Measurements from ENCODE around the gene CBFA2T3. TPM values are rescaled to one million over a fixed set of nuclear protein-coding genes. Genes with fewer than 3 reads are reported as not detected.
A peak's percentile ranks its signal among the peaks of the same experiment; 100 is the strongest.

Gene CBFA2T3
- total and polyA plus RNA-seq, 10 donors = 8.4 to 59.8 (median 26.3) TPM

- peak; percentile 40 for DNase-seq
- H3K9me3 ChIP-seq = no peaks in the 10 kb centered on the region
- intact Hi-C loops (cut with DNase I; ENCODE audit: low total_unique reads) = no loop called here
These were observed 30.6 kb upstream of the CBFA2T3 start for GRCh38 chr16:89007371-89008249.

DNA sequence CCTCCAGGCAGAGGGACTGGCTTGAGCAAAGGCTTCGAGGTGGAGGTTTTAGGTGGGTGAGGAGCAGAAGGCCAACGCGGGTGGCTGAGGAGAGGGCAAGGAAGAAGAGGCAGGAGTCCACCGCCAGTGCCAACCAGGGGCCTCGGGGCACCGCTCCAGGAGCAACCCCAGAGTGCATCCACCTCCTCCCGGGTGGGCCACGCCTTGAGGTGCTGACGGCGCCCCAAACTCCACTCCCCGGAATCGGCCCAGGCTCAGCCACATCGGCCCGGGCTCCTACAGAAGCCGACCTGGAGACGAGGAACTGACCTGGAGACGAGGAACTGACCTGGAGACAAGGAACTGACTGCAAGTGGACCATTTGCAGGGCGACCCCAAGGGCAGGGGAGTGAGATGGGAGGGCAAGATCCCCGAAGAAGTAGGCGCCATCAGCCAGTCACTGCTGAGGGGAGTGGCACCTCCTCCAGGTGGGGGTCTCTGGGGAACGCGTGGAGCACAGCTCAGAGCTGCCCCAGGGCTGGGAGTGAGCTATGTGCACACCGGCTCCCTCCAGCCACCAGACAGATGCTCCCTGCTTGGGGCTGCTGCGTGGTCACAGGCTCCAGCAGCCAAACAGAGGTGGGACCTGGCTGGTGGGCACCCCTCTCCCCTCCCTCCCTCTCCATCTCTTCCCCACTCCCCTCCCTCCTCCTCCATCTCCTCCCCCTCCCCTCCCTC lies 29.2 kb upstream of the CBFA2T3 start:
- Histone ChIP-seq H3K4me3 (no peak overlapping the region), H3K4me1 (peaks cover 5 to 21% (median 14%) of the 10 kb centered on the region in 6 donors), H3K27ac (no peak overlapping the region), H3K9me3 (peaks cover 0 to 5% (median 3%) of the 10 kb centered on the region in 8 donors), H3K36me3 (no peaks in the 10 kb centered on the region), H3K27me3 (replicated peaks in 1 of 7) (peaks cover 0 to 70% (median 20%) of the 10 kb centered on the region in 7 donors)
- intact Hi-C loops (cut with DNase I; ENCODE audit: low total_unique reads) = no loop called here
- WGBS, 5 donors = 84 to 92% (median 90%) methylated on average over 20 to 24 of the region's 24 CpGs
- peak; percentile 55 for DNase-seq
- TF ChIP-seq POLR2AphosphoS5 (IDR thresholded peaks at IDR 0.05) (no peak), POLR2A (IDR thresholded peaks at IDR 0.05) (no peak)
- TF ChIP-seq, protein P1, sequence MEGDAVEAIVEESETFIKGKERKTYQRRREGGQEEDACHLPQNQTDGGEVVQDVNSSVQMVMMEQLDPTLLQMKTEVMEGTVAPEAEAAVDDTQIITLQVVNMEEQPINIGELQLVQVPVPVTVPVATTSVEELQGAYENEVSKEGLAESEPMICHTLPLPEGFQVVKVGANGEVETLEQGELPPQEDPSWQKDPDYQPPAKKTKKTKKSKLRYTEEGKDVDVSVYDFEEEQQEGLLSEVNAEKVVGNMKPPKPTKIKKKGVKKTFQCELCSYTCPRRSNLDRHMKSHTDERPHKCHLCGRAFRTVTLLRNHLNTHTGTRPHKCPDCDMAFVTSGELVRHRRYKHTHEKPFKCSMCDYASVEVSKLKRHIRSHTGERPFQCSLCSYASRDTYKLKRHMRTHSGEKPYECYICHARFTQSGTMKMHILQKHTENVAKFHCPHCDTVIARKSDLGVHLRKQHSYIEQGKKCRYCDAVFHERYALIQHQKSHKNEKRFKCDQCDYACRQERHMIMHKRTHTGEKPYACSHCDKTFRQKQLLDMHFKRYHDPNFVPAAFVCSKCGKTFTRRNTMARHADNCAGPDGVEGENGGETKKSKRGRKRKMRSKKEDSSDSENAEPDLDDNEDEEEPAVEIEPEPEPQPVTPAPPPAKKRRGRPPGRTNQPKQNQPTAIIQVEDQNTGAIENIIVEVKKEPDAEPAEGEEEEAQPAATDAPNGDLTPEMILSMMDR (IDR thresholded peaks at IDR 0.05 in 8 of 11, conservative IDR thresholded peaks at IDR 0.05 in 3 of 11) = no peak

More at GRCh38 chr16:89007371-89008249, 30.6 kb upstream of the CBFA2T3 start:
- Histone ChIP-seq H3K4me1 (peaks cover 5 to 21% (median 14%) of the 10 kb centered on the region in 6 donors), H3K27me3 (replicated peaks in 1 of 7) (peaks cover 0 to 63% (median 20%) of the 10 kb centered on the region in 7 donors), H3K4me3 (no peak overlapping the region), H3K27ac (no peak overlapping the region), H3K36me3 (no peaks in the 10 kb centered on the region)
- TF ChIP-seq POLR2A (IDR thresholded peaks at IDR 0.05) (no peak), POLR2AphosphoS5 (IDR thresholded peaks at IDR 0.05) (no peak)
- TF ChIP-seq, protein P1 (IDR thresholded peaks at IDR 0.05 in 8 of 11, conservative IDR thresholded peaks at IDR 0.05 in 3 of 11) = no peak
- WGBS, 5 donors = 40 to 61% (median 55%) methylated on average over 8 to 9 of the region's 9 CpGs

GRCh38 chr16:89005201-89006035 lies 28.4 kb upstream of the CBFA2T3 start:
- Histone ChIP-seq H3K36me3 (no peaks in the 10 kb centered on the region), H3K9me3 (peaks cover 0 to 12% (median 10%) of the 10 kb centered on the region in 8 donors), H3K4me3 (no peak overlapping the region), H3K27ac (no peak overlapping the region), H3K27me3 (replicated peaks in 1 of 7) (peaks cover 0 to 73% (median 17%) of the 10 kb centered on the region in 7 donors), H3K4me1 (peaks cover 5 to 26% (median 16%) of the 10 kb centered on the region in 6 donors)
- TF ChIP-seq, protein P1 (IDR thresholded peaks at IDR 0.05 in 8 of 11, conservative IDR thresholded peaks at IDR 0.05 in 3 of 11) = no peak
- no peak for TF ChIP-seq POLR2AphosphoS5 (IDR thresholded peaks at IDR 0.05)
- TF ChIP-seq POLR2A (IDR thresholded peaks at IDR 0.05) = no peak
- DNase-seq = peak; percentile 65
- intact Hi-C loops (cut with DNase I; ENCODE audit: low total_unique reads) = no loop called here
- 85 to 90% (median 86%) methylated on average over 19 to 23 of the region's 23 CpGs for WGBS, 5 donors

Measured in spleen (tissue), 11 donors.